IMR-90 (cell line): ENCODE data around the gene HACD2. TPM values are rescaled to one million over a fixed set of nuclear protein-coding genes. Genes with fewer than 3 reads are reported as not detected.

Experiments used
- ATAC-seq: fragments of 200-7000 bp; cut with Tn5 transposase; 2 replicates; pipeline ENCODE4 v1.9.1; 2020; ENCODE audit warnings: low read depth, mild to moderate bottlenecking, moderate library complexity
- BruUV-seq: library from RNA; stranded (reverse); fragments of 400-500 nt; replicated peaks from 2 replicates; lab custom pipeline; 2021; lab: Mats Ljungman, UMichigan
- CTCF ChIA-PET: fragments of 300-600 bp; formaldehyde crosslinking; extraction: SDS; loops from one replicate; lab custom pipeline; 2021; ENCODE audit warnings: antibody characterized with exemption; lab: Yijun Ruan, JAX
- POLR2A ChIA-PET: fragments of 300-600 bp; sonication (Branson Sonifier 250); formaldehyde crosslinking; loops from one replicate; lab custom pipeline; 2022; ENCODE audit warnings: antibody characterized with exemption; ENCODE audit not compliant: unreplicated experiment; lab: Charles Lee
- DNase-seq: peaks from one replicate; pipeline ENCODE4 v3.0.0; 2013
- H2AFZ ChIP-seq: replicated peaks from 2 replicates; pipeline ENCODE3; 2013; ENCODE audit warnings: low read length, mild to moderate bottlenecking; ENCODE audit not compliant: poor library complexity
- H2AK5ac ChIP-seq: 2 replicates; pipeline ENCODE4 v1.6.1; 2013; ENCODE audit warnings: low read depth, low read length, inconsistent platforms
- H2AK9ac ChIP-seq: replicated peaks from 2 replicates; pipeline ENCODE3; 2013; ENCODE audit warnings: mild to moderate bottlenecking, low read depth, low read length, moderate library complexity; ENCODE audit not compliant: poor library complexity
- H2BK120ac ChIP-seq: 2 replicates; pipeline ENCODE4 v1.6.1; 2013; ENCODE audit warnings: low read depth, low read length, inconsistent platforms
- H2BK15ac ChIP-seq: 3 replicates; pipeline ENCODE4 v1.6.1; 2013; ENCODE audit warnings: low read depth, low read length, inconsistent platforms
- H2BK20ac ChIP-seq: 2 replicates; pipeline ENCODE4 v1.6.1; 2013; ENCODE audit warnings: low read depth, mild to moderate bottlenecking, inconsistent platforms, low read length, moderate library complexity
- H2BK5ac ChIP-seq: 2 replicates; pipeline ENCODE4 v1.6.1; 2013; ENCODE audit warnings: mild to moderate bottlenecking, low read depth, low read length, inconsistent platforms; ENCODE audit not compliant: poor library complexity, severe bottlenecking
- H3K14ac ChIP-seq: replicated peaks from 2 replicates; pipeline ENCODE4 v1.6.1; 2013; ENCODE audit warnings: low read depth, low read length, inconsistent platforms
- H3K18ac ChIP-seq: 2 replicates; pipeline ENCODE4 v1.6.1; 2013; ENCODE audit warnings: low read depth, low read length, control low read depth
- H3K23ac ChIP-seq: 2 replicates; pipeline ENCODE4 v1.6.1; 2013; ENCODE audit warnings: low read depth, low read length, inconsistent platforms
- H3K27ac ChIP-seq: 2 replicates; pipeline ENCODE4 v1.5.1; 2013; ENCODE audit warnings: mild to moderate bottlenecking, control low read depth, low read length; ENCODE audit not compliant: insufficient read depth
- H3K27me3 ChIP-seq: 2 replicates; pipeline ENCODE4 v1.6.1; 2013; ENCODE audit warnings: low read length; ENCODE audit not compliant: control insufficient read depth, insufficient read depth
- H3K36me3 ChIP-seq: 2 replicates; pipeline ENCODE4 v1.6.1; 2013; ENCODE audit warnings: low read length, mixed read lengths; ENCODE audit not compliant: control insufficient read depth, insufficient read depth
- H3K4ac ChIP-seq: 2 replicates; pipeline ENCODE4 v1.6.1; 2013; ENCODE audit warnings: low read depth, low read length, inconsistent platforms
- H3K4me1 ChIP-seq: 2 replicates; pipeline ENCODE4 v1.6.1; 2013; ENCODE audit warnings: low read length, mixed read lengths; ENCODE audit not compliant: control insufficient read depth, insufficient read depth
- H3K4me2 ChIP-seq: 2 replicates; pipeline ENCODE4 v1.6.1; 2013; ENCODE audit warnings: low read depth, mild to moderate bottlenecking, control low read depth, low read length, moderate library complexity
- H3K4me3 ChIP-seq: 2 replicates; pipeline ENCODE4 v1.5.1; 2013; ENCODE audit warnings: low read depth, mild to moderate bottlenecking, control low read depth, low read length, moderate library complexity; ENCODE audit not compliant: insufficient read depth
- H3K56ac ChIP-seq: 2 replicates; pipeline ENCODE4 v1.6.1; 2013; ENCODE audit warnings: low read length, inconsistent platforms; ENCODE audit not compliant: insufficient read depth; ENCODE audit errors: extremely low read depth
- H3K79me1 ChIP-seq, 2 experiments: 2 replicates each; pipeline ENCODE4 v1.6.1; 2013; ENCODE audit warnings: low read length in 2 of 2, inconsistent platforms in 1 of 2, low read depth in 1 of 2
- H3K9ac ChIP-seq: 2 replicates; pipeline ENCODE4 v1.6.1; 2013; ENCODE audit warnings: low read depth, low read length, control low read depth
- H3K9me1 ChIP-seq: 2 replicates; pipeline ENCODE4 v1.6.1; 2013; ENCODE audit warnings: low read length, inconsistent platforms; ENCODE audit not compliant: insufficient read depth
- H3K9me3 ChIP-seq: 2 replicates; pipeline ENCODE4 v1.6.1; 2013; ENCODE audit warnings: low read length; ENCODE audit not compliant: control insufficient read depth, insufficient read depth
- H4K20me1 ChIP-seq: 2 replicates; pipeline ENCODE4 v1.6.1; 2013; ENCODE audit warnings: low read length, inconsistent platforms; ENCODE audit not compliant: insufficient read depth
- H4K5ac ChIP-seq: 2 replicates; pipeline ENCODE4 v1.6.1; 2013; ENCODE audit warnings: mild to moderate bottlenecking, low read depth, low read length, control low read depth
- H4K8ac ChIP-seq, 2 experiments: 2 replicates each; pipeline ENCODE4 v1.6.1; 2013; ENCODE audit warnings: low read depth in 2 of 2, low read length in 2 of 2, control low read depth in 1 of 2, inconsistent platforms in 1 of 2
- H4K91ac ChIP-seq: 2 replicates; pipeline ENCODE4 v1.6.1; 2013; ENCODE audit warnings: low read depth, low read length, inconsistent platforms; ENCODE audit not compliant: insufficient read depth
- BHLHE40 ChIP-seq: fragments of 150-350 bp; IDR thresholded peaks from 2 replicates; pipeline ENCODE4 v1.6.1; 2016; ENCODE audit warnings: mild to moderate bottlenecking, low read depth, low read length
- CEBPB ChIP-seq: IDR thresholded peaks from 2 replicates; pipeline ENCODE4 v1.6.1; 2012; ENCODE audit warnings: low read depth, low read length, improper control_type of control experiment
- CHD1 ChIP-seq: IDR thresholded peaks from 2 replicates; pipeline ENCODE4 v1.6.1; 2012; ENCODE audit warnings: low read depth, low read length, improper control_type of control experiment
- FOS ChIP-seq: fragments of 150-350 bp; IDR thresholded peaks from 2 replicates; pipeline ENCODE4 v1.6.1; 2016; ENCODE audit warnings: low read depth, low read length
- MAFK ChIP-seq: IDR thresholded peaks from 2 replicates; pipeline ENCODE4 v1.6.1; 2012; ENCODE audit warnings: low read depth, low read length, improper control_type of control experiment
- MAZ ChIP-seq: IDR thresholded peaks from 2 replicates; pipeline ENCODE4 v1.6.1; 2012; ENCODE audit warnings: low read depth, mild to moderate bottlenecking, low read length, improper control_type of control experiment, moderate library complexity, borderline replicate concordance
- MXI1 ChIP-seq: IDR thresholded peaks from 2 replicates; pipeline ENCODE4 v1.6.1; 2012; ENCODE audit warnings: low read depth, mild to moderate bottlenecking, low read length, moderate library complexity, borderline replicate concordance
- NFE2L2 ChIP-seq: fragments of 150-350 bp; IDR thresholded peaks from 2 replicates; pipeline ENCODE4 v1.6.1; 2016; ENCODE audit warnings: low read depth, mild to moderate bottlenecking, low read length
- POLR2A ChIP-seq: IDR thresholded peaks from 2 replicates; pipeline ENCODE4 v1.6.1; 2012; ENCODE audit warnings: mild to moderate bottlenecking, low read depth, low read length
- RAD21 ChIP-seq: IDR thresholded peaks from 2 replicates; pipeline ENCODE4 v1.6.1; 2012; ENCODE audit warnings: low read length, improper control_type of control experiment
- RCOR1 ChIP-seq: IDR thresholded peaks from 2 replicates; pipeline ENCODE4 v1.6.1; 2012; ENCODE audit warnings: mild to moderate bottlenecking, low read length, improper control_type of control experiment; ENCODE audit not compliant: insufficient replicate concordance
- RFX5 ChIP-seq: IDR thresholded peaks from 2 replicates; pipeline ENCODE4 v1.8.0; 2012; ENCODE audit warnings: low read depth, mild to moderate bottlenecking, low read length, moderate library complexity
- SMC3 ChIP-seq: fragments of 150-350 bp; IDR thresholded peaks from 2 replicates; pipeline ENCODE4 v1.6.1; 2016; ENCODE audit warnings: low read depth, mild to moderate bottlenecking, antibody characterized with exemption, low read length, moderate library complexity
- WGBS, 2 experiments: methylation state at CpG; one replicate each; pipeline versions ENCODE4 v1.1.5 to v1.1.7; 2013; ENCODE audit warnings: missing lambda C conversion rate in 2 of 2; ENCODE audit not compliant: insufficient read length in 1 of 2; ENCODE audit errors: extremely low coverage in 2 of 2; 5-methylcytosine and 5-hydroxymethylcytosine counted together
- dilution Hi-C: fragments of 300-500 bp; cut with HindIII; formaldehyde crosslinking; loops from one replicate; pipeline ENCODE4 v1.14.3; 2018; ENCODE audit warnings: low sequenced_read_pairs; ENCODE audit not compliant: unreplicated experiment
- in situ Hi-C: fragments of 300-500 bp; cut with MboI; formaldehyde crosslinking; loops from 3 replicates; pipeline ENCODE4 v1.14.3; 2019; ENCODE audit warnings: low sequenced_read_pairs, inconsistent platforms, mixed read lengths
- intact Hi-C: fragments of 100-400 bp; cut with micrococcal nuclease; formaldehyde crosslinking; loops from 2 replicates; pipeline ENCODE4 v1.10.0; 2022
- polyA plus RNA-seq, 3 experiments: library from polyadenylated mRNA; depleted of rRNA; stranded (reverse); fragments of >200 nt; gene quantifications; 2 replicates each; pipeline ENCODE4 v1.2.3, GENCODE V29; 2012; ENCODE audit warnings: low replicate concordance in 1 of 3
- total RNA-seq: library from RNA; depleted of rRNA; stranded (reverse); fragments of >200 nt; gene quantifications from 2 replicates; pipeline ENCODE4 v1.2.3, GENCODE V29; 2012
- TF ChIP-seq, protein P1 (sequence below): conservative IDR thresholded peaks from 2 replicates; pipeline ENCODE4 v1.5.1; 2012; ENCODE audit warnings: mild to moderate bottlenecking, low read depth, low read length, improper control_type of control experiment
- TF ChIP-seq, protein P2 (sequence below): fragments of 150-350 bp; IDR thresholded peaks from 2 replicates; pipeline ENCODE4 v1.6.1; 2016; ENCODE audit warnings: low read depth, mild to moderate bottlenecking, low read length, moderate library complexity, borderline replicate concordance
- TF ChIP-seq, protein P3 (sequence below): fragments of 150-350 bp; IDR thresholded peaks from 2 replicates; pipeline ENCODE4 v1.6.1; 2017; ENCODE audit warnings: mild to moderate bottlenecking, antibody characterized with exemption, low read length, low read depth

The HACD2 gene
- total and polyA plus RNA-seq, 2 of the 4 experiments (the other 2 are of a cell fraction) = 21.5 to 22.6 TPM

DNA sequence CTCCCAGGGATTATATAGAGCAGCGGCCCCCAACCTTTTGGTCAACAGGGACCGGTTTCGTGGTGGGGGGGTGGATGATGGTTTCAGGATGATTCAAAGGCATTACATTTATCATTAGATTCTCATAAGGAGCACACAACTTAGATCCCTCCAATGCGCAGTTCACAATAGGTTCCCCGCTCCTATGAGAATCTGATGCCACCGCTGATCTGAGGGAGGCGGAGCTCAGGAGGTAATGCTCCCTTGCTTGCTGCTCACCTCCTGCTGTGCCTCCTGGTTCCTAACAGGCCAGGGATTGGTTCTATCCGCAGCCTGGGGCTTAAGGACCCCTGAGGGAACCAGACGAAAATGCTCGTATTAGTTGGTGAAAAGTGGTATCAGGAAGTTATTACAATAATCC lies 1.3 kb upstream of the HACD2 start:
- H3K4me1 ChIP-seq = no peaks in the 10 kb centered on the region
- peak overlapping the region; percentile 14 for H2AK5ac ChIP-seq
- peak overlapping the region; percentile 91 to 100 for H4K8ac ChIP-seq
- H2BK5ac ChIP-seq = peak overlapping the region; percentile 97
- BruUV-seq = TSS peak; percentile 27
- ChIA-PET CTCF (no interaction called here), POLR2A (no interaction called here)
- H3K56ac ChIP-seq = peak overlapping the region; percentile 93
- H2AK9ac ChIP-seq = peak overlapping the region; percentile 10
- peaks cover 6% of the 10 kb centered on the region for H3K9me3 ChIP-seq
- H3K14ac ChIP-seq = peak overlapping the region; percentile 98
- peak overlapping the region; percentile 99 for H4K91ac ChIP-seq
- H4K5ac ChIP-seq = peak overlapping the region; percentile 14; the same call in 1 of the 2 replicates
- peak overlapping the region; percentile 95 for H2BK120ac ChIP-seq
- peaks cover 5% of the 10 kb centered on the region; the same call in 1 of the 2 replicates for H3K36me3 ChIP-seq
- H3K9me1 ChIP-seq = 0 out of 2 replicates have a peak, but pooled peaks cover 2% of the 10 kb centered on the region
- peak overlapping the region; percentile 96 for H3K23ac ChIP-seq
- H2BK20ac ChIP-seq = peak overlapping the region; percentile 8; the same call in 1 of the 2 replicates
- H4K20me1 ChIP-seq = no peaks in the 10 kb centered on the region
- H3K27ac ChIP-seq = peak overlapping the region; percentile 20
- peak overlapping the region; percentile 62; the same call in 1 of the 3 replicates for H2BK15ac ChIP-seq
- no peak for TF ChIP-seq MAZ
- no peak for TF ChIP-seq BHLHE40
- no peak for TF ChIP-seq FOS
- TF ChIP-seq, protein P1, sequence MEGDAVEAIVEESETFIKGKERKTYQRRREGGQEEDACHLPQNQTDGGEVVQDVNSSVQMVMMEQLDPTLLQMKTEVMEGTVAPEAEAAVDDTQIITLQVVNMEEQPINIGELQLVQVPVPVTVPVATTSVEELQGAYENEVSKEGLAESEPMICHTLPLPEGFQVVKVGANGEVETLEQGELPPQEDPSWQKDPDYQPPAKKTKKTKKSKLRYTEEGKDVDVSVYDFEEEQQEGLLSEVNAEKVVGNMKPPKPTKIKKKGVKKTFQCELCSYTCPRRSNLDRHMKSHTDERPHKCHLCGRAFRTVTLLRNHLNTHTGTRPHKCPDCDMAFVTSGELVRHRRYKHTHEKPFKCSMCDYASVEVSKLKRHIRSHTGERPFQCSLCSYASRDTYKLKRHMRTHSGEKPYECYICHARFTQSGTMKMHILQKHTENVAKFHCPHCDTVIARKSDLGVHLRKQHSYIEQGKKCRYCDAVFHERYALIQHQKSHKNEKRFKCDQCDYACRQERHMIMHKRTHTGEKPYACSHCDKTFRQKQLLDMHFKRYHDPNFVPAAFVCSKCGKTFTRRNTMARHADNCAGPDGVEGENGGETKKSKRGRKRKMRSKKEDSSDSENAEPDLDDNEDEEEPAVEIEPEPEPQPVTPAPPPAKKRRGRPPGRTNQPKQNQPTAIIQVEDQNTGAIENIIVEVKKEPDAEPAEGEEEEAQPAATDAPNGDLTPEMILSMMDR = no peak
- TF ChIP-seq, protein P2, sequence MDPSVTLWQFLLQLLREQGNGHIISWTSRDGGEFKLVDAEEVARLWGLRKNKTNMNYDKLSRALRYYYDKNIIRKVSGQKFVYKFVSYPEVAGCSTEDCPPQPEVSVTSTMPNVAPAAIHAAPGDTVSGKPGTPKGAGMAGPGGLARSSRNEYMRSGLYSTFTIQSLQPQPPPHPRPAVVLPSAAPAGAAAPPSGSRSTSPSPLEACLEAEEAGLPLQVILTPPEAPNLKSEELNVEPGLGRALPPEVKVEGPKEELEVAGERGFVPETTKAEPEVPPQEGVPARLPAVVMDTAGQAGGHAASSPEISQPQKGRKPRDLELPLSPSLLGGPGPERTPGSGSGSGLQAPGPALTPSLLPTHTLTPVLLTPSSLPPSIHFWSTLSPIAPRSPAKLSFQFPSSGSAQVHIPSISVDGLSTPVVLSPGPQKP = no peak
- TF ChIP-seq, protein P3, sequence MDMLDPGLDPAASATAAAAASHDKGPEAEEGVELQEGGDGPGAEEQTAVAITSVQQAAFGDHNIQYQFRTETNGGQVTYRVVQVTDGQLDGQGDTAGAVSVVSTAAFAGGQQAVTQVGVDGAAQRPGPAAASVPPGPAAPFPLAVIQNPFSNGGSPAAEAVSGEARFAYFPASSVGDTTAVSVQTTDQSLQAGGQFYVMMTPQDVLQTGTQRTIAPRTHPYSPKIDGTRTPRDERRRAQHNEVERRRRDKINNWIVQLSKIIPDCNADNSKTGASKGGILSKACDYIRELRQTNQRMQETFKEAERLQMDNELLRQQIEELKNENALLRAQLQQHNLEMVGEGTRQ = no peak
- TF ChIP-seq CHD1 = no peak
- TF ChIP-seq MAFK = no peak
- no peak for TF ChIP-seq NFE2L2
- no peak for TF ChIP-seq MXI1
- no peak for TF ChIP-seq SMC3
- no peak for TF ChIP-seq RFX5
- TF ChIP-seq CEBPB = no peak
- TF ChIP-seq RCOR1 = no peak
- no peak for TF ChIP-seq POLR2A
- TF ChIP-seq RAD21 = no peak
- H2AFZ ChIP-seq = peak overlapping the region; percentile 84
- peak overlapping the region; percentile 76 for H3K4me2 ChIP-seq
- DNase-seq = no peak
- dilution Hi-C loops = no loop called here
- no peak overlapping the region for H3K18ac ChIP-seq
- H3K4me3 ChIP-seq = peak overlapping the region; percentile 50
- H3K79me1 ChIP-seq = peaks cover 13 to 42% of the 10 kb centered on the region in 2 experiments
- ATAC-seq = no peak
- no peaks in the 10 kb centered on the region for H3K27me3 ChIP-seq
- intact Hi-C loops = no loop called here
- H3K4ac ChIP-seq = peak overlapping the region; percentile 96
- in situ Hi-C loops = no loop called here
- WGBS, 2 experiments = 7% methylated on average over 2 of the region's 10 CpGs; no CpG with 5 or more reads in 1 of the 2 experiments
- peak overlapping the region; percentile 68 for H3K9ac ChIP-seq
